Measurements from ENCODE around the gene UBXN2A. TPM values are rescaled to one million over a fixed set of nuclear protein-coding genes. Genes with fewer than 3 reads are reported as not detected.

UBXN2A gene
- total RNA-seq, 1 donor from 2014 or later, result 18.5 TPM

- Histone ChIP-seq H3K36me3 (peaks cover 18% of the 10 kb centered on the region), H3K4me1 (no peaks in the 10 kb centered on the region), H3K9me3 (replicated peaks) (no peaks in the 10 kb centered on the region), H3K27ac (replicated peaks) (no peak overlapping the region), H3K27me3 (ENCODE audit: low read depth) (no peaks in the 10 kb centered on the region), H3K4me3 (no peak overlapping the region)
- no peak for DNase-seq
- intact Hi-C loops (cut with micrococcal nuclease), result no loop called here
- TF ChIP-seq, protein P1, sequence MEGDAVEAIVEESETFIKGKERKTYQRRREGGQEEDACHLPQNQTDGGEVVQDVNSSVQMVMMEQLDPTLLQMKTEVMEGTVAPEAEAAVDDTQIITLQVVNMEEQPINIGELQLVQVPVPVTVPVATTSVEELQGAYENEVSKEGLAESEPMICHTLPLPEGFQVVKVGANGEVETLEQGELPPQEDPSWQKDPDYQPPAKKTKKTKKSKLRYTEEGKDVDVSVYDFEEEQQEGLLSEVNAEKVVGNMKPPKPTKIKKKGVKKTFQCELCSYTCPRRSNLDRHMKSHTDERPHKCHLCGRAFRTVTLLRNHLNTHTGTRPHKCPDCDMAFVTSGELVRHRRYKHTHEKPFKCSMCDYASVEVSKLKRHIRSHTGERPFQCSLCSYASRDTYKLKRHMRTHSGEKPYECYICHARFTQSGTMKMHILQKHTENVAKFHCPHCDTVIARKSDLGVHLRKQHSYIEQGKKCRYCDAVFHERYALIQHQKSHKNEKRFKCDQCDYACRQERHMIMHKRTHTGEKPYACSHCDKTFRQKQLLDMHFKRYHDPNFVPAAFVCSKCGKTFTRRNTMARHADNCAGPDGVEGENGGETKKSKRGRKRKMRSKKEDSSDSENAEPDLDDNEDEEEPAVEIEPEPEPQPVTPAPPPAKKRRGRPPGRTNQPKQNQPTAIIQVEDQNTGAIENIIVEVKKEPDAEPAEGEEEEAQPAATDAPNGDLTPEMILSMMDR (IDR thresholded peaks at IDR 0.05; ENCODE audit: borderline replicate concordance), result no peak
Observed at GRCh38 chr2:23994567-23994966, 54.3 kb downstream of the UBXN2A start.

GRCh38 chr2:24007693-24008092 lies 67.4 kb downstream of the UBXN2A start:
- Histone ChIP-seq H3K4me3 (no peak overlapping the region), H3K4me1 (peaks cover 15% of the 10 kb centered on the region), H3K9me3 (replicated peaks) (no peaks in the 10 kb centered on the region), H3K27me3 (ENCODE audit: low read depth) (peaks cover 36% of the 10 kb centered on the region), H3K36me3 (peaks cover 3% of the 10 kb centered on the region), H3K27ac (replicated peaks) (no peak overlapping the region)
- intact Hi-C loops (cut with micrococcal nuclease), result no loop called here
- TF ChIP-seq, protein P1 (IDR thresholded peaks at IDR 0.05; ENCODE audit: borderline replicate concordance), result no peak
- no peak for DNase-seq

GRCh38 chr2:24008672-24009366 lies 68.6 kb downstream of the UBXN2A start:
- Histone ChIP-seq H3K4me1 (peaks cover 15% of the 10 kb centered on the region), H3K4me3 (no peak overlapping the region), H3K9me3 (replicated peaks) (no peaks in the 10 kb centered on the region), H3K27ac (replicated peaks) (no peak overlapping the region), H3K36me3 (no peaks in the 10 kb centered on the region), H3K27me3 (ENCODE audit: low read depth) (peaks cover 39% of the 10 kb centered on the region)
- TF ChIP-seq, protein P1 (IDR thresholded peaks at IDR 0.05; ENCODE audit: borderline replicate concordance), result no peak
- no peak for DNase-seq
- intact Hi-C loops (cut with micrococcal nuclease), result no loop called here

DNA sequence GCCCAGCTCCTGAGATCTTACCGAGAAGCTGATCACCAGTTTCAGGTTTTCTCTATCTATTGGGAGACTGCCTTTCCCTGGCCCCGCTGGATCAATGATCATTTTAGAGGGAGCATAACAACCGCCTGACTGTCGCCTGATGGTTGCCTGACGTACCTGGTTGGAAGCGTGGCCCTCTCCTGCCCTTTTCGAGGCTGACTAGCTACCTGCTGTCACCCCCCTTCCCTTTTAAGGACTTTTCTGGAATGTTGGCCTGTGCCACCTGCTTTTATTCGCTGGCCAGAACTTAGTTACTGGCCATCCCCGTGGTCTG lies 69.1 kb downstream of the UBXN2A start:
- no peaks in the 10 kb centered on the region for H3K9me3 ChIP-seq (replicated peaks)
- peaks cover 39% of the 10 kb centered on the region for H3K27me3 ChIP-seq (ENCODE audit: low read depth)
- peak overlapping the region; percentile 63 for H3K4me3 ChIP-seq
- H3K36me3 ChIP-seq, result no peaks in the 10 kb centered on the region
- intact Hi-C loops (cut with micrococcal nuclease), result no loop called here
- no peak for DNase-seq
- TF ChIP-seq, protein P1 (IDR thresholded peaks at IDR 0.05; ENCODE audit: borderline replicate concordance), result no peak
- peaks cover 15% of the 10 kb centered on the region for H3K4me1 ChIP-seq
- H3K27ac ChIP-seq (replicated peaks), result no peak overlapping the region

GRCh38 chr2:24009680-24010476 lies 69.6 kb downstream of the UBXN2A start, which contains the start of gene MFSD2B:
Gene MFSD2B, plus strand, starts transcription at chr2:24010085. Its CDS starts 12 bp downstream, at chr2:24010097.
- Histone ChIP-seq H3K4me3 (peak within 1 kb of the TSS; percentile 63), H3K27ac (replicated peaks) (no peak within 1 kb of the TSS)
- intact Hi-C loops (cut with micrococcal nuclease), result no loop called here

More at GRCh38 chr2:24009680-24010476, 69.6 kb downstream of the UBXN2A start, which contains the start of gene MFSD2B:
- Histone ChIP-seq H3K27me3 (ENCODE audit: low read depth) (peaks cover 39% of the 10 kb centered on the region), H3K9me3 (replicated peaks) (no peaks in the 10 kb centered on the region), H3K4me1 (peaks cover 15% of the 10 kb centered on the region), H3K36me3 (no peaks in the 10 kb centered on the region)
- TF ChIP-seq, protein P1 (IDR thresholded peaks at IDR 0.05; ENCODE audit: borderline replicate concordance), result no peak
- no peak for DNase-seq

Measured in left ventricle myocardium inferior (tissue), 1 donor.